ENCODE data around the gene NDUFC2. TPM values are rescaled to one million over a fixed set of nuclear protein-coding genes. Genes with fewer than 3 reads are reported as not detected.
"Not testable (repeated sequence)": the region's sequence is repeated elsewhere in the genome, so short reads cannot be mapped to it uniquely, and the experiment has no call there.

The NDUFC2 gene
- total and polyA plus RNA-seq, 7 donors: 223 to 350 (median 259) TPM

DNA sequence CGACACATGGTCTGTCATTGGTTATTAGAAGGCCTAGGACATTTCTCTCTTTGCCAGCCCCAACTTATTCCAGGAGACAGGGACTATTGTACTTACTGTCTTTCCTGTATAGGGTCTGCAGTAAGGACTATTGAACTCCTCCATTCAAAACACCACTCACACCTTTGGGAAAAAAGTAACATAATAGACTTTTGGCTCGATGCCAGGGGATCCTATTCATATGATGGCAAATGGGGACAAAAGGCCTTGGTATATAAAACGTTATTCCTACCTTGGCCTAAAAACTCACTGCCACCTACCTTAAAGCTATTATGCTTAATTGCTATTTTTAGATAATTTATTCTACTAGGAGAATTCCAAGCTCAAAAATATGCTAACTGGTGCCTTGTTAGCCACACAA is 6.3 kb upstream of the NDUFC2 start:
- no peak for ATAC-seq
- Histone ChIP-seq H3K27ac (no peak overlapping the region), H3K36me3 (ENCODE audit: insufficient read depth in 1 of 2, low read depth in 1 of 2) (no peaks in the 10 kb centered on the region), H3K4me3 (no peak overlapping the region), H3K4me1 (no peaks in the 10 kb centered on the region), H3K9me3 (no peaks in the 10 kb centered on the region), H3K27me3 (ENCODE audit: insufficient read depth in 3 of 3, low read length in 2 of 3) (no peaks in the 10 kb centered on the region)
- no peak for DNase-seq
- intact Hi-C loops (cut with DNase I): no loop called here
- TF ChIP-seq, protein P1, sequence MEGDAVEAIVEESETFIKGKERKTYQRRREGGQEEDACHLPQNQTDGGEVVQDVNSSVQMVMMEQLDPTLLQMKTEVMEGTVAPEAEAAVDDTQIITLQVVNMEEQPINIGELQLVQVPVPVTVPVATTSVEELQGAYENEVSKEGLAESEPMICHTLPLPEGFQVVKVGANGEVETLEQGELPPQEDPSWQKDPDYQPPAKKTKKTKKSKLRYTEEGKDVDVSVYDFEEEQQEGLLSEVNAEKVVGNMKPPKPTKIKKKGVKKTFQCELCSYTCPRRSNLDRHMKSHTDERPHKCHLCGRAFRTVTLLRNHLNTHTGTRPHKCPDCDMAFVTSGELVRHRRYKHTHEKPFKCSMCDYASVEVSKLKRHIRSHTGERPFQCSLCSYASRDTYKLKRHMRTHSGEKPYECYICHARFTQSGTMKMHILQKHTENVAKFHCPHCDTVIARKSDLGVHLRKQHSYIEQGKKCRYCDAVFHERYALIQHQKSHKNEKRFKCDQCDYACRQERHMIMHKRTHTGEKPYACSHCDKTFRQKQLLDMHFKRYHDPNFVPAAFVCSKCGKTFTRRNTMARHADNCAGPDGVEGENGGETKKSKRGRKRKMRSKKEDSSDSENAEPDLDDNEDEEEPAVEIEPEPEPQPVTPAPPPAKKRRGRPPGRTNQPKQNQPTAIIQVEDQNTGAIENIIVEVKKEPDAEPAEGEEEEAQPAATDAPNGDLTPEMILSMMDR (IDR thresholded peaks at IDR 0.05): no peak
- 42 to 63% (median 50%) methylated on average over 3 of the region's 3 CpGs for WGBS, 3 donors

- not testable (repeated sequence) for H3K9me3 ChIP-seq; H3K27me3 ChIP-seq (ENCODE audit: insufficient read depth in 3 of 3, low read length in 2 of 3); H3K4me3 ChIP-seq; H3K4me1 ChIP-seq; H3K27ac ChIP-seq; H3K36me3 ChIP-seq (ENCODE audit: insufficient read depth in 1 of 2, low read depth in 1 of 2); ATAC-seq; DNase-seq
- WGBS, 3 donors: 93 to 94% (median 94%) methylated on average over 8 of the region's 8 CpGs
- intact Hi-C loops (cut with DNase I): loop anchor here in 1 of 2 donors (5.0 kb wide), 1 partner anchor 53 kb away; the partner anchor contains the start of gene ALG8
These were observed 4.8 kb upstream of the NDUFC2 start for GRCh38 chr11:78084506-78084905.

DNA sequence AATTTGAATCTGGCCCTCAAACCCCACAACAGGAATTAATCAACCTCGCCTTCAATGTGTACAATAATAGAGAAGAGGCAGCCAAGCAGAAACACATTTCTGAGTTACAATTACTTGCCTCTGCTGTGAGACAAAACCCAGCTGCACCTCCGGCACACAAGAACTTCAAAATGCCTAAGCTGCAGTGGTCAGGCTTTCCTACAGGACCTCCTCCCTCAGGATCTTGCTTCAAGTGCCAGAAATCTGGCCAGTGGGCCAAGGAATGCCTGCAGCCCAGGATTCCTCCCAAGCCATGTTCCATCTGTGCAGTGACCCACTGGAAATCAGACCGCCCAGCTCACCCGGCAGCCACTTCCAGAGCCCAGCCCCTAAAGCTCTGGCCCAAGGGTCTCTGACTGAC is 3.4 kb upstream of the NDUFC2 start:
- ATAC-seq: no peak
- no peaks in the 10 kb centered on the region for H3K27me3 ChIP-seq (ENCODE audit: insufficient read depth in 3 of 3, low read length in 2 of 3)
- H3K4me1 ChIP-seq: peaks cover 8% of the 10 kb centered on the region
- no peak overlapping the region for H3K27ac ChIP-seq
- H3K36me3 ChIP-seq (ENCODE audit: insufficient read depth in 1 of 2, low read depth in 1 of 2): no peaks in the 10 kb centered on the region
- H3K4me3 ChIP-seq: no peak overlapping the region
- intact Hi-C loops (cut with DNase I): loop anchor here in 1 of 2 donors (5.0 kb wide), 1 partner anchor 54 kb away; the partner anchor contains the start of gene ALG8
- TF ChIP-seq, protein P1 (IDR thresholded peaks at IDR 0.05): no peak
- H3K9me3 ChIP-seq: no peaks in the 10 kb centered on the region
- 69 to 76% (median 71%) methylated on average over 4 of the region's 4 CpGs for WGBS, 3 donors
- no peak for DNase-seq

GRCh38 chr11:78082146-78082545 is 2.5 kb upstream of the NDUFC2 start:
- ATAC-seq: no peak
- intact Hi-C loops (cut with DNase I): loop anchor here in 1 of 2 donors (5.0 kb wide), 1 partner anchor 55 kb away; the partner anchor contains the start of gene ALG8
- H3K9me3 ChIP-seq: no peaks in the 10 kb centered on the region
- H3K36me3 ChIP-seq (ENCODE audit: insufficient read depth in 1 of 2, low read depth in 1 of 2): peaks cover 0 to 6% of the 10 kb centered on the region in 2 donors
- DNase-seq: no peak
- peaks cover 16% of the 10 kb centered on the region for H3K4me1 ChIP-seq
- H3K4me3 ChIP-seq: no peak overlapping the region
- H3K27ac ChIP-seq: no peak overlapping the region
- no peaks in the 10 kb centered on the region for H3K27me3 ChIP-seq (ENCODE audit: insufficient read depth in 3 of 3, low read length in 2 of 3)
- TF ChIP-seq, protein P1 (IDR thresholded peaks at IDR 0.05): no peak
- 81 to 82% (median 82%) methylated on average over 8 of the region's 8 CpGs for whole genome bisulfite sequencing, 3 donors

- TF ChIP-seq, protein P1 (IDR thresholded peaks at IDR 0.05): no peak
- H3K9me3 ChIP-seq: no peaks in the 10 kb centered on the region
- ATAC-seq (no peak), DNase-seq (no peak)
- intact Hi-C loops (cut with DNase I): loop anchor here in 1 of 2 donors (5.0 kb wide), 1 partner anchor 56 kb away; the partner anchor contains the start of gene ALG8
- peaks cover 22% of the 10 kb centered on the region for H3K4me1 ChIP-seq
- peaks cover 0 to 6% of the 10 kb centered on the region in 2 donors for H3K36me3 ChIP-seq (ENCODE audit: insufficient read depth in 1 of 2, low read depth in 1 of 2)
- H3K4me3 ChIP-seq: no peak overlapping the region
- WGBS, 3 donors: 85 to 93% (median 89%) methylated on average over 6 of the region's 6 CpGs
- no peaks in the 10 kb centered on the region for H3K27me3 ChIP-seq (ENCODE audit: insufficient read depth in 3 of 3, low read length in 2 of 3)
- no peak overlapping the region for H3K27ac ChIP-seq
These were observed 1.9 kb upstream of the NDUFC2 start for GRCh38 chr11:78081583-78081982.

Data from psoas muscle (tissue), 8 donors.